OCI-LY1 (cell line): ENCODE data around the gene IGSF6.
"Not testable (repeated sequence)": the region's sequence is repeated elsewhere in the genome, so short reads cannot be mapped to it uniquely, and the experiment has no call there.

Experiments used
- H2AFZ ChIP-seq: fragments of 200-600 bp; sonication (generic), shearing (Covaris generic); 2 replicates; pipeline ENCODE4 v1.6.0; 2014; ENCODE audit warnings: antibody characterized with exemption, mild to moderate bottlenecking, low read length
- H3F3A ChIP-seq: fragments of 200-600 bp; sonication (generic), shearing (Covaris generic); 2 replicates; pipeline ENCODE4 v1.6.0; 2014; ENCODE audit warnings: mild to moderate bottlenecking, antibody characterized with exemption, low read length, moderate library complexity; ENCODE audit not compliant: insufficient read depth
- H3K27ac ChIP-seq: fragments of 200-600 bp; sonication (generic); 2 replicates; pipeline ENCODE4 v1.5.1; 2014; ENCODE audit warnings: low read length, mixed run types, mild to moderate bottlenecking, low read depth; ENCODE audit not compliant: poor library complexity, severe bottlenecking
- H3K27me3 ChIP-seq: fragments of 200-600 bp; sonication (generic); 2 replicates; pipeline ENCODE4 v1.6.0; 2014; ENCODE audit warnings: antibody characterized with exemption, mild to moderate bottlenecking, low read length, moderate library complexity; ENCODE audit not compliant: insufficient read depth
- H3K36me3 ChIP-seq: fragments of 200-600 bp; sonication (generic); 2 replicates; pipeline ENCODE4 v1.6.1; 2014; ENCODE audit warnings: mild to moderate bottlenecking, antibody characterized with exemption, low read length, moderate library complexity, mixed read lengths; ENCODE audit not compliant: insufficient read depth
- H3K4me1 ChIP-seq: fragments of 200-600 bp; sonication (generic); 2 replicates; pipeline ENCODE4 v1.5.1; 2014; ENCODE audit warnings: mild to moderate bottlenecking, low read length, moderate library complexity; ENCODE audit not compliant: insufficient read depth, severe bottlenecking
- H3K4me2 ChIP-seq: fragments of 200-600 bp; sonication (generic), shearing (Covaris generic); 2 replicates; pipeline ENCODE4 v1.6.1; 2014; ENCODE audit warnings: low read length
- H3K4me3 ChIP-seq: fragments of 200-600 bp; sonication (generic); 2 replicates; pipeline ENCODE4 v1.5.1; 2014; ENCODE audit warnings: low read length, low read depth, mild to moderate bottlenecking, mixed read lengths; ENCODE audit not compliant: poor library complexity, severe bottlenecking
- H3K79me2 ChIP-seq: fragments of 200-600 bp; shearing (Covaris generic); 2 replicates; pipeline ENCODE4 v1.6.1; 2016; ENCODE audit warnings: mixed run types, low read length, mixed read lengths; ENCODE audit not compliant: insufficient read depth
- H3K9ac ChIP-seq: fragments of 200-600 bp; sonication (generic), shearing (Covaris generic); 2 replicates; pipeline ENCODE4 v1.6.1; 2014; ENCODE audit warnings: mild to moderate bottlenecking, low read length, mixed read lengths
- H3K9me2 ChIP-seq: fragments of 200-600 bp; sonication (generic), shearing (Covaris generic); 2 replicates; pipeline ENCODE4 v1.6.1; 2014; ENCODE audit warnings: low read depth, mild to moderate bottlenecking, low read length, mixed read lengths
- H3K9me3 ChIP-seq: fragments of 200-600 bp; shearing (Covaris generic); 2 replicates; pipeline ENCODE4 v1.6.1; 2014; ENCODE audit warnings: low read length, mixed read lengths
- H4K20me1 ChIP-seq: fragments of 200-600 bp; sonication (generic), shearing (Covaris generic); 2 replicates; pipeline ENCODE4 v1.6.0; 2016; ENCODE audit warnings: mild to moderate bottlenecking, low read length; ENCODE audit not compliant: insufficient read depth
- CTCF ChIP-seq: fragments of 200-600 bp; sonication (generic), shearing (Covaris generic); IDR thresholded peaks from 2 replicates; pipeline ENCODE4 v1.5.1; 2017; ENCODE audit warnings: mild to moderate bottlenecking, antibody characterized with exemption, low read length, moderate library complexity, mixed read lengths
- EZH2 ChIP-seq: fragments of 200-600 bp; sonication (generic), shearing (Covaris generic); IDR thresholded peaks from 2 replicates; pipeline ENCODE4 v1.8.0; 2017; ENCODE audit warnings: borderline replicate concordance, mixed run types, mild to moderate bottlenecking, antibody characterized with exemption, low read length, moderate library complexity, mixed read lengths

The IGSF6 gene

DNA sequence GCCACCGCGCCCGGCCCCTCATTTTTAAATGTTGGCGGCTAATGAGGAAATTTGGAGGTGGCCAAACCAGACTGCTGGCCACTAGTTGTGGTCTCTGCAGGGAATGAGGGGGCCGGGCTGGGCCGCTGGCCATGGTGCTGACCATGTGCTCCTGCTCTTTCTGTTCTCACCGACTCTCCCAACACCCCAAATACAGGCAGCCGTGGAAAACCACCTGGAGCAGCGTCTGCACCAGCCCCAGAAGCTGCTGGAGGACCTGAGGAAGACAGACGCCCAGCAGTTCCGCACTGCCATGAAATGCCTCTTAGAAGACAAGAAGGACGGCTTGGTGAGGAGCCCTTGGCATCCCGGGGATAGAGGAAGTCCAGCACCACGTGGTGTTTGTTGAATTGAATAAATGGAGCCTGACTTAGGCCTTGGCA is 32.6 kb upstream of the IGSF6 start:
- no peaks in the 10 kb centered on the region for H3F3A ChIP-seq
- H3K79me2 ChIP-seq, result no peaks in the 10 kb centered on the region
- H3K4me2 ChIP-seq, result no peak overlapping the region
- no peak overlapping the region for H2AFZ ChIP-seq
- H3K36me3 ChIP-seq, result no peaks in the 10 kb centered on the region
- no peaks in the 10 kb centered on the region for H3K27me3 ChIP-seq
- no peak overlapping the region for H3K27ac ChIP-seq
- H3K9ac ChIP-seq, result no peak overlapping the region
- H4K20me1 ChIP-seq, result no peaks in the 10 kb centered on the region
- H3K4me1 ChIP-seq, result no peaks in the 10 kb centered on the region
- TF ChIP-seq CTCF, result no peak
- TF ChIP-seq EZH2, result no peak
- H3K4me3 ChIP-seq, result no peak overlapping the region
- H3K9me2 ChIP-seq, result no peaks in the 10 kb centered on the region
- H3K9me3 ChIP-seq, result no peaks in the 10 kb centered on the region

DNA sequence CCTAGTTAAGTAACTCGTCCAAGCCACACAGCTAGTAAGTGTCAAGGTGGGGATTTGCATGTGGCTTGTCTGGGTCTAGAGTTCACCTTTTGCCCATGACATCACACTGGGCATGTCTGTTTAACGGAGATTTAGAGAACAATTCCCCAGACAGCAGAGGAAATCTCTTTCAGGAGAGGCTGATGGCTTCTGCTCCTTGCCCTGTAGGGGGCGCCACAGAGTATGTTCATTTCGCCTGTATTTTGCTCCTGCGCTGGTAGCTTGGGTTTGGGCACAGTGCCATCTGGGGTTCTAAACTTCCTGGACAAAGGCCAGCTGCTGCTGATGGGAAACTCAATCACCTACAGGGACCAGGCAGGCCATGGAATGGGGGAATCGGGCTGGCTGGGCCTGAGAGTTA is 31.8 kb upstream of the IGSF6 start:
- H3K4me1 ChIP-seq, result no peaks in the 10 kb centered on the region
- no peak overlapping the region for H2AFZ ChIP-seq
- H3K36me3 ChIP-seq, result no peaks in the 10 kb centered on the region
- no peaks in the 10 kb centered on the region for H4K20me1 ChIP-seq
- H3K79me2 ChIP-seq, result no peaks in the 10 kb centered on the region
- no peaks in the 10 kb centered on the region for H3F3A ChIP-seq
- no peaks in the 10 kb centered on the region for H3K9me2 ChIP-seq
- no peak overlapping the region for H3K4me3 ChIP-seq
- no peaks in the 10 kb centered on the region for H3K9me3 ChIP-seq
- no peak overlapping the region for H3K27ac ChIP-seq
- H3K4me2 ChIP-seq, result no peak overlapping the region
- TF ChIP-seq EZH2, result no peak
- TF ChIP-seq CTCF, result peak; percentile 88
- no peaks in the 10 kb centered on the region for H3K27me3 ChIP-seq
- H3K9ac ChIP-seq, result no peak overlapping the region

- Histone ChIP-seq H3K4me3 (no peak overlapping the region), H3K9me3 (no peaks in the 10 kb centered on the region), H3K36me3 (no peaks in the 10 kb centered on the region), H3F3A (no peaks in the 10 kb centered on the region), H3K4me2 (no peak overlapping the region), H4K20me1 (no peaks in the 10 kb centered on the region), H3K4me1 (no peaks in the 10 kb centered on the region), H3K9me2 (no peaks in the 10 kb centered on the region), H3K27ac (no peak overlapping the region), H3K79me2 (no peaks in the 10 kb centered on the region), H2AFZ (no peak overlapping the region), H3K27me3 (no peaks in the 10 kb centered on the region), H3K9ac (no peak overlapping the region)
- TF ChIP-seq CTCF (no peak), EZH2 (no peak)
Measured at GRCh38 chr16:21683184-21683583, 30.8 kb upstream of the IGSF6 start.

DNA sequence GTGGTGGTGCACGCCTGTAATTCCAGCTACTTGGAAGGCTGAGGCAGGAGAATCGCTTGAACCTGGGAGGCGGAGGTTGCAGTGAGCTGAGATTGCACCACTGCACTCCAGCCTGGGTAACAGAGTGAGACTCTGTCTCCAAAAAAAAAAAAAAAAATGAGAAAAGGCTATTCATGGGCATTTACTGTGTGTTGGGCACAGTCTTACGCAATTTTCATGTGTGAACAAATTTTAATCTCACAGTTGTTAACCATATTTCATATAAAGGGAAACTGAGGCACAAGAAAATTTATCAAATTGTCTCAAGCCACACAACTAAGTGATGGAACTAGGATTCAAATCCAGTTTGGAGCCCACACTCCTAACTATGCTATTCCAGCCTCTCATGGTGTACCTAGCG is 28.3 kb upstream of the IGSF6 start:
- not testable (repeated sequence) for H3K9ac ChIP-seq, H3K79me2 ChIP-seq, H3K4me1 ChIP-seq, H3K4me2 ChIP-seq, H3K9me3 ChIP-seq, H4K20me1 ChIP-seq, H3K36me3 ChIP-seq, H3K27me3 ChIP-seq, H3K4me3 ChIP-seq, H2AFZ ChIP-seq, H3F3A ChIP-seq, H3K27ac ChIP-seq, H3K9me2 ChIP-seq

DNA sequence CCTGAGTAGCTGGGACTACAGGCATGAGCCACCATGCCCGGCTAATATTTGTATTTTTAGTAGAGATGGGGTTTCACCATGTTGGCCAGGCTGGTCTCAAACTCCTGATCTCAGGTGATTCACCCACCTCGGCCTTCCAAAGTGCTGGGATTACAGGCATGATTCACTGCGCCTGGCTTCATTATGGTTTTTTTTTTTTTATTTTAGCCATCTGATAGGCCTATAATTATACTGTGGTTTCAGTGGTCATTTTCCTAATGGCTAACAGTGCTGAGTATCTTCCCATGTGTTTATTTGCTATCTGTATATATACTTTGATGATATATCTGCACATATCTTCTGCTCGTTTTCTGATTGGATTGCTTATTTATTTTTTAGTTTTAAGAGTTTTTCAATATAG is 22.0 kb upstream of the IGSF6 start:
- H3K4me2 ChIP-seq, H3K9ac ChIP-seq, H3K27ac ChIP-seq, H3K9me2 ChIP-seq, H3F3A ChIP-seq, H4K20me1 ChIP-seq, H3K4me1 ChIP-seq, H3K9me3 ChIP-seq, H3K36me3 ChIP-seq, H3K27me3 ChIP-seq, H2AFZ ChIP-seq, H3K79me2 ChIP-seq, H3K4me3 ChIP-seq: not testable (repeated sequence)
